OCI-M2 (cell line): ENCODE data around the gene CFAP74.
"Not testable (repeated sequence)": the region's sequence is repeated elsewhere in the genome, so short reads cannot be mapped to it uniquely, and the experiment has no call there.

ENCODE experiments used
- DNase-seq: peaks from one replicate; lab custom pipeline; 2025; ENCODE audit not compliant: unreplicated experiment; lab: John Stamatoyannopoulos, UW

CFAP74 gene

DNA sequence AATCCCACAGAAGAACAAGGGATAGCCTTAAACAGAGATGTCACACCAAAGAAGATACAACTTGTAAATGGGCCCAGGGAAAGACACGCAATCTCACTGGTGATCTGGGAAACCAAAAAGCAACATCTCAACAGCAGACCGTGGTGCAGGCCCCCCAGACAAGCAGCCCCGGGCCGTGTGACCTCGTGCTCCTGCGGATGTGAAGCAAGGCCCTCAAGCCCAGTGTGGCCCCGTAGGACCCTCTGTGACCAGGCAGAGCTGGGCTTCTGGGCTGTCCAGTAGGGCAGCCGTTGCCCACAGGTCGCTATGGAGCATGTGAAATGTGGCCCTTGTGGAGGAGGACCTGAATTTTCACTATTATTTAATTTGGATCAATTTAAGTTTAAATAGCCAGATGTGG is 49.6 kb downstream of the CFAP74 start:
- no peak for DNase-seq

DNA sequence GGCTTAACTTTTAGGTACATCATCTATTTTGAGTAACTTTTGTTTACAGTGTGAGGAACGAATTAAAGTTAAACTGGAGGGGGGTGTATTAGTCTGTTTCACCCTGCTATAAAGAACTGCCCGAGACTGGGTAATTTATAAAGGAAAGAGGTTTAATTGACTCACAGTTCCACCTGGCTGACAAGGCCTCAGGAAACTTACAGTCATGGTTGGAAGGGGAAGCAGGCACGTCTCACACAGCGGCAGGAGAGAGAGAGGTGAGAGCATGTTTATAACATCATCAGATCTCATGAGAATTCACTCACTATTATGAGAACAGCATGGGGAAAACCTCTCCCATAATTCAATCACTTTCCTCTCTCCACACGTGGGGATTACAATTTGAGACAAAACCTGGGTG is 52.6 kb downstream of the CFAP74 start:
- no peak for DNase-seq

DNA sequence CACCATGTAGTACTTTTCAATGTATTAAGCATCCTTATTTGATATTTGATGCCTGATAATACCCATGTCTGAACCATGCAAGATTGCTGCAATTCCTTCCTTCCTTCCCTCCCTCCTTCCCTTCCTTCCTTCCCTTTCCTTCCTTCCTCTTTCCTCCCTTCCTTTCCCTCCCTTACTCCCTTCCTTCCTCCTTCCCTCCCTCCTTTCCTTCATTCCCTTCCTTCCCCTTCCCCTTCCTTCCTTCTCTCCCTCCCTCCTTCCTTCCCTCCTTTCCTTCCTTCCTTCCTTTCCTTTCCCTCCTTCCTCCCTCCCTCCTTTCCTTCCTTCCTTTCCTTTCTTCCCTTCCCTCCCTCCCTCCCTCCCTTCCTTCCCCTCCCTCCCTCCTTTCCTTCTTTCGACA is 54.8 kb downstream of the CFAP74 start:
- DNase-seq, result no peak

DNA sequence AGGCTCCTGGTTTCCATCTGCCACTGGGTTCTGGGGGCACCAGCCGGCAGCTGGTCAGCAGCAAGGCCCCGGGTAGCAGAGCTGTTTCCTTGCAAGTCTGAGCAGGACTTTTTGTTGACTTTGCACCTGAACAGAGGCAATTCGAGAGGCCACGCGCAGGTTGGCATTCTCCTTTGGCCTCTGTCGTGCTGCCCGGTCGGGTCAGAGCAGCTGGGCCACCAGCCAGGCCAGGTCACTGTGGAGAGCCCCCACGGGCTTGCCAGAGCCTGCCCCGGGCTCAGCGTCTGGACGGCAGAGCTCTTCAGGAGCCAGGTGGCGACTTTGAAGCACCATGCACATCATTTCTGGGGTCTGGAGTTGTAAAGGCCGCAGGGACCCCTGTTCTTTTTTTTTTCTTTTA is 56.1 kb downstream of the CFAP74 start:
- no peak for DNase-seq

DNA sequence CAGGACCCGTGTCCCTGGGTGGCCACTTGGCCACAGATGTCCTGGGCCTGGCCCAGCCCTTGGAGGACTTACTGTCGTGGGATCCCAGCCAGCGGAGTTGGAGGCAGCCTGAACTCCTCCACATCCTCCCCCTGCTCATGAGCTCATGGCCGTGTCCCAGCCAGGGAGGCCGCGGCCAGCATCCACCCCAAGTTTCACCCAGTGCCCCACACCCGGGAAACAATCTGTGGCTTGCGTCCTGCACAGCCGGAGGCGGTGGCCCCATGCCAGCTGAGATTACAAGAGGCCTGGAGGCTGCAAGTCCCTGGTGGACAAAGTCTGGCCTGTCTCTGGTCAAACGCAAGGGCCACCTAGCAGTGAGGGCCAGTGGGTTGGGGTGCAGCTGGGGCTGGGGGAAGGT is 57.0 kb downstream of the CFAP74 start:
- no peak for DNase-seq

DNA sequence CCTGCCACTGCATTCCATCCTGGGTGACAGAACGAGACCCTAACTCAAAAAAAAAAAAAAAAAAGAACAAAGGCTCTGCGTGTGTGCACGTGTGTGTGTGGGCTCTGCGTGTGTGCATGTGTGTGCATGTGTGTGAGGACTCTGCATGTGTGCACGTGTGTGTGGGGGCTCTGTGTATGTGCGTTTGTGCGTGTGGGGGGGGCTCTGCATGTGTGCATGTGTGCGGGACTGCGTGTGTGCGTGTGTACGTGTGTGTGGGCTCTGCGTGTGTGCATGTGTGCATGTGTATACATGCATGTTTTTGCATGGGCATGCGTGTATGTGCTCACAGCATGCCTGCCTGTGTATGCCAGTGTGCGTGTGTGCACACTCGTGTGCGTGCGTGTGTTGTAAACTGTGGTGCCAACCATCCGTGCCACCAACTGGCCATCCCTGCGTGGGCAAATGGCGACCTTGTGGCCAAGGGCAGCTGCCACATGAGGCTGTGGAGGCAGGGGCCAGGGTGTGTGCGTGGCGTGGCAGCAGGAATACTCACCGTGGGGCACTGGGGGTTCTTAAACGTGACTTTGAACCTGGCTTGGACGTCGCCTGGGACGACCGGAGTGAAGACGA is 57.7 kb downstream of the CFAP74 start:
- no peak for DNase-seq

DNA sequence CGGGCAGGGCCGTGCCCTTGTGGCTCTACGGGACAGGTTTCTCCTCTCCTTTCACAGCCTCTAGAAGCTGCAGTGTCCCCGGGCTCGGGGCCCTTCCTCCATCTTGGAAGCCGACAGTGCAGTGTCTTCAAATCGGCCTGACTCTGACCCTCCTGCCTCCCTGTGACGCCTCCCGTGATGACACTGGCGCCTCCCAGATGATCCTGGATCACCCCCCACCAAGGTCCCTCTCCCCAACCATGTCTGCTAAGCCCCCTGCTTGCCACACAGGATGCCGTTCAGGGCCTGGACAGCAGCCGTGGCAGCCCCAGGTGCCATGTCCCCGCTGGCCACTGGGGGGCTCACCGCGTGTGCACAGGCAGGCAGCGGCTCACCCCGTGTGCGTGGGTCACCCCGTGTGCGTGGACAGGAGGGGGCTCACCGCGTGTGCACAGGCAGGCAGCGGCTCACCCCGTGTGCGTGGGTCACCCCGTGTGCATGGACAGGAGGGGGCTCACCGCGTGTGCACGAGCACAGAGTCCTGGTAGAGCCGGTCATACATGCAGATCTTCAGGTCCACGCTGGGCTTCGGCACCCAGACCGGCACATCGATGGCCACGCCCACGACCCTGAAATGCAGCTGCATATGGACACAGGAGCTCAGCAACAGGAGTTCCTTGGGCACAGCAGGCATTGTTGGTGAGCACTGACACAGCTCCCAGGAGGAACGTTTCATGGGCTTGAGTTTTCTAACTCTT is 59.6 kb downstream of the CFAP74 start:
- DNase-seq, result no peak

DNA sequence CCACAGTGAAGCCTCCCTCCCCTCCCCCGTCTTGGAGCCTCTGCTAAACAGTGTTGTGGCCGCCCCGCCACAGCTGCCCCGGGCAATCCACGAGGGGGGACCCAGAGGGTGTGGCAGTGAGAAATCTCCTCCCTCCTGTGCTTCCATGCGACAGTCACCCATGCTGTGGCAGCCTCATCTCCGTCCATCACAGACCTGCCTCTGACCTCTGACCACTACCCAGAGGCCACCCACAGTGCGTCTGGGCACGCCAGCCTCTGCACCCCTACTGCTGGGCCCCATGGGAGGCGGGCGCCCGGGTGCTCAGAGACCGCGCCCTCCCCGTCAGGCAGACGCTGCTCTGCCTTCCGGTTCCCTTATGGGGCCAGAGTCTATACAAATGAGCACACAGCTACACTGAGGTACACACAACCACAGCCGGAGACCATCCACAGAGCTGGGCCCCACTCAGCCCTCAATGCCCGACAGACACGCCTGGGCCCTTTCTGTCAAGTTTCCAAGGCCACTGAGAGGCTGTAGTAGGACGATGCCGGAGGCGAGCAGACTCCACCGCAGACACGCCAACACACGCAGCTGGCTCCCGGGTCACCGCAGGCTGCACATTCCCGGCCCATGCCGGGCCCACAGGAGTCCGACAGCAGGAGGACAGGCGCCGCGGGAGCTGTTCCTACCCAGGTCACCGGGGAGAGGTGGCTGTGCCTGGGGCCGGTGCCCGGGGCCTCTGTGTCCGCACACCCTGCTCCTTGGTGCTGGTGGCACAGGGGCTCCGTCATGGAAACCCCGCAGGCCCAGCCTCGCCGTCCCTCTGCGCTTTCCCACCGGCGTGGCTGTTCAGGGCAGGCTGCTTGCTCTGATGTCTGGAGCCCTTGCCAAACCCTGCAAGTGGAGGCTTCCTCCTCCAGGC is 60.6 kb downstream of the CFAP74 start:
- no peak for DNase-seq

DNA sequence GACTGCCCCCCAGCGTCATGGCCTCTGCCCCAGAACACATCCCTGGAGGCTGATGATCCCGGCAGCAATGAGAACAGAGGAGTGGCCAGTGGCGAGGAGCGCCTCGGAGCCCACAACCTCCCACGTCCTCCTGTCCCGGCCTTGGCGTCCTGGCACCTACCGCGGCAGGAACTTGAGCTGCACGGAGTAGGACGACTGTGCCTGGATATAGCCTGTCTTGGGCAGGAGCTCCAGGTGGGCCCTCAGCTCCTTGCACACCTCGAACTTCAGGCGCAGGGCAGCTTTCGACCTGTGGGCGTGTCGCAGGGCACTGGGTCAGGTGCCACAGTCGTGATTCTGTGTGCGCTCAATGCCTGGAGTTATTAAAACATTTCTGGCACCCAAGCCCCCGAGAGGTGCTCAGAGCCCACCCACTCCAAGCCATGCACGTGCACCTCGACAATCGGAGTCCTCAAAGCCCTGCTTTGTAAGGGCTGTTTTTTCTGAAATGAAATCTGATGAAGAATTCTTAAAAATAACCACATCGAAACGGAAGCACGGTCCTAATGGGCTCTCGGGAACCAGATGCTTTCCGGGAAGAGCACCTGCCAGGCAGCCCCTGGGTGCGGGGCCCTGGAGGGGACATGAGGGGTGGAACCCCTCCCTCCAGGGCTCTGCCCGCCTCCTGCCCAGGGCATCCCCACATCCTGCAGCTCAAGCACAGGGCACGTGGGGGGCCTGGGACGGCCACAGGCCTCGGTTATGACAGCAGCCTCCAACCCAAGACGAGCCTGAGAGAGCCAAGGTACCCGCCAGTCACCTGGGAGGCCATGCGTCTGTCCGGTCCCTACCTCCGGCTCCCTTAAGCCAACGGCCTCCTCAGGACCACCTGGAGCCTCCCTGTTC is 61.5 kb downstream of the CFAP74 start:
- DNase-seq, result no peak

DNA sequence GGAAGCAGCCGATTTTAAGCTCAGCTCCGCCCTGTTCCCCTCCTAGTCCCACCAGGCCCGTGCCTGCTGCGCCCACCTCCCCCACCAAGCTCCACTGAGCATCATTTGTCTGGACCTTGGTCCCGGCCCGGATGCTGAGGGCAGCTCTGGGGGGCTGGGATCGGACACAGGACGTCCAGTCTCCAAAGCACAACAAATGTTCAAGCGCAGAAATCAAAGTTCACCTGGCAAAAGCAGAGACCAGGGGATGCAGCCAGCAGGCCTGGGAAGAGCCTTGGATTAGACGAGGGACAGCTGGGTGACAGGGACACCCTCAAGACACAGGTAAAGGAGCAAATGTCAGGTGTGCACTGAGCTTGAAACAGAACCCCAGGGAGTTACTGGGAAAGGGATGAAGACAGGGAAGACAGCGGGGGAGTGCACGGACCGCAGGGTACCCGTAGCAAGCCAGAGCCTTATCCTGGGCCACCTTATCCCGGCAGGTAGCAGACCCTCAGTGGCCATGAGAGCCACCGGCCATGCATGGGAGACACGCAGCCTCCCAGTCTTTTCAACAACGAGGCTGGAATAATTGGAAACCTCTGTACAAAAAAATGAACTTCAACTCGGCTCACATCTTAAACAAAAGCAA is 62.3 kb downstream of the CFAP74 start:
- DNase-seq, result no peak

DNA sequence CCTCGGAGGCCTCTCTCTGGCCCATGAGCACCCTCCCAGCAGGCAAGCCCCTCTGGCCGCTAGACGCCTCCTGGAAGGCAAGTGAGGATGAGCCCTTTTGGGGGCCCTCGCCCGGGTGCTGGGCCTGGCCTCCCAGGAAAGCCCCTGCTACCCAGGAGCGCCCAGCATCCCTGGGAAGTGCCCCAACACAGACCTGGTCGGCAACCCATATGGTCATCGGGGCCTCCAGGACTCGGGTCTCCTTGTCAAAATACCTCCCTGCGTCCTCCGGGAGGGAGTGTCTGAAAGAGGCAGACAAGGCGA is 63.5 kb downstream of the CFAP74 start:
- DNase-seq, result no peak

DNA sequence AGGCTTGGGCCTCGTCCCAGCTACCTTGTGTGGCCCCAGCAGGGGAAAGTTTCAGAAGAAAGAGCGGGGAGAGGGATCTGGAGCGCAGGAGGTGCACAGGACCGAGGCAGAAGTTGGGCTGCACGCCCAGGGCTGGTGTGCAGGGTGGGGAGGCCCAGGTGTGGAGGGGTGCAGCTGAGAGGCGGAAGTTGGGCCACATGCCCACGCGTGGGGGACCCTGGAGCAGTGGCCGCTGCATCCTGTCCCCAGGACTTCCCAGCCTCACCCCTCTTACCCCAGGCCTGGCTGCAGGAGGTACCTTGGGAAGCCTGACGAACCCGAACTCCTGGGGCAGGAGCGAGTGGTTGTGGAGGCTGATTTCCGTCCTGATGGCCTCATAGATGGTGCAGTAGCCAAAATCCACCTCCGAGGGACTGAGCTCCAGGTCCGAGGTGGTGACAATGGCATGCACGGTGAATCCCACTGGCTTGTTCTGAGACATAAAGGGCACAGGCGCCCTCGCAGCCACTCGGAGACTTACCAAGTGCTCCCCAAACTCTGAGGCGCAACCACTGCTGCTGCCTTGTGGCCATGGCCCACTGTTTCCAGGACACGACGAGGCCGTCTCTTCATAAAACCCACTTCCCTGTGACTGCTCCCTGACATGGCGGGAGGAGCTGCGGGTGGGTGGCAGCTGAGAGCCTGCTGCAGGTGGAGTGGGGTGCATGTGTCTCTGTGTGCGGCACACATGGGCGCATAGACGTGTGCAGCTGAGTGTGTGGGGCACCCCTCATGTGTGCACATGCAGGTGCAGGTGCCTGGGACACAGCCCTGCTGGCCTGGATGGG is 64.1 kb downstream of the CFAP74 start:
- no peak for DNase-seq

DNA sequence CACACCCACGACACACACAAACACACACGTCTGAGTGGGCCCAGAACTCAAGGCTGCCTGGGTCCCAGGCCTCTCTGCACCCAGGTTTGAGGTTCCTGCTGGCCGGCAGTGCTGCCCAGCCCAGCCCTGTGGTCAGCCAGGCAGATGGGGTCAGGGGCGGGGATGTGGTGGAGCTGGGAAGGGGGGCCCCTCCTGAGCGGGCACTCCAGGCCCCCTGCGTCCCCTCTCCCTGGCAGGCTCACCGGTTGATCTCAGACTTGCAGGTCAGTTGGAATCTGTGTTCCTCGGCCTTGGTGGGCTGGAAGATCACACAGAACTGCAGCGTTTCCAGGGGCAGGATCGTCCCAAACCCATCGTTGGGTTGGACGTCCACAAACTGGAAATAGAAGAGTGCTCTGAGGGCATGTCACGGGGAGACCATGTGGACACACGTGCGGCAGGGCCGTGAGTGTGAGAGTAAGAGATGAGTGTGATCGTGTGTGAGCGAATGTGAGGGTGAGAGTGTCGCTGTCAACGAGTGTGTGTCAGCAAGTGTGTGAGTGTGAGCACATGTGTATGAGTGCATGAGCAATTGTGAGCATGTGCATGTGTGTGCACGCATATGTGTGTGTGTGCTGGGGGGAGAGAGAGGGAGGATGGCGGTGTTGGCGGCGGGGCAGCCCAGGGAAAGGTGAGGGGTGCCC is 64.8 kb downstream of the CFAP74 start:
- DNase-seq, result no peak

DNA sequence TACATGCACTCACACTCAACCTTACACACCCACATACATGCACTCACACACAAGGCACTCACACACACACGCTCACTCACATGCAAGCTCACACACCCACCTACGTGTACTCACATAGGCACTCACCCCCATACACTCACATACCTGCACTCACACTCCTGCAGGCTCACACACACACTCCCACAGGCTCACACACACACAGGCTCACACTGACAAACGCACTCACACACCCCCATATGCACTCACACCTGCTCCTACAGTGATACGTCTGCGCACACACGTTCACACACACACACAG is 65.4 kb downstream of the CFAP74 start:
- DNase-seq, result no peak

DNA sequence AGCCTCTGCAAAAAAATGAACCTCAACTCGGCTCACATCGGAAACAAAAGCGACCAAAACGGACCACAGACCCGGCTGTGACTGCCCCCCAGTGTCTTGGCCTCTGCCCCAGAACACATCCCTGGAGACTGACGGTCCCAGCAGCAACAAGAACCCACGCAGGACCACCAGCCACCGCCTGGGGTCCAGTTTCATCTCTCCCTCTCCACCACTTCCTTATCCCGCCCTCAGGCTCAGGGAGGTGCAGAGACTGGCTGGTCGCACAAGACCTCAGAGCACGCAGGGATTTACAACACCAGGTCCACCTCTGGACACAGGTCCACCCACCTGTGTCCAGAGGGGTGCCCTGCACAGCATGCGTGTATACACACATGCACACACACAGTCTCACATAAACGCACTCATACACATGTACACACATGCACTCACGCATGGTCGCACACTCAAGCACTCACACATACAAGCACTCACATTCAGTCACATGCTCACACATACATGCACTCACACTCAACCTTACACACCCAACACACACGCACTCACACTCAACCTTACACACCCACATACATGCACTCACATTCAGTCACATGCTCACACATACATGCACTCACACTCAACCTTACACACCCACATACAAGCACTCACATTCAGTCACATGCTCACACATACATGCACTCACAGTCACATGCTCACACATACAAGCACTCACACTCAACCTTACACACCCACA is 65.9 kb downstream of the CFAP74 start:
- DNase-seq, result no peak

DNA sequence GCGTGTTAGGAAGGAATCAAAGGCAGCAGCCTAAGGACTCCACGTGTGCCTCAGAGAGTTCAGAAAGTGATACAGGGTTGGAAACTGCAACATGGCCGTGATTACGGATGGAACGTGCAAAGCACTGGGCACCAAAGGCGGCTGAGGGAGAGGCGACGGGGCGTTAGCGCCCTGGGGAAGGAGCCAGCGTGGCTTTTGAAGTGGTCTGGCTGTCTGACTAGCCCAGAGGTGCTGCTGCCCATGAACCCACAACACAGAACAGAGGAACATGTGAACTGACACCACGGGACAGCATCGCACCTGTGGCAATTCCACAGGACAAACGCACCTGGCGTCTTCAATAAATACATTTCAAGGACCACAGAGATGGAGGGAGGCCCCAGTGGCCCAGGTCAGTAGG is 66.5 kb downstream of the CFAP74 start:
- no peak for DNase-seq

DNA sequence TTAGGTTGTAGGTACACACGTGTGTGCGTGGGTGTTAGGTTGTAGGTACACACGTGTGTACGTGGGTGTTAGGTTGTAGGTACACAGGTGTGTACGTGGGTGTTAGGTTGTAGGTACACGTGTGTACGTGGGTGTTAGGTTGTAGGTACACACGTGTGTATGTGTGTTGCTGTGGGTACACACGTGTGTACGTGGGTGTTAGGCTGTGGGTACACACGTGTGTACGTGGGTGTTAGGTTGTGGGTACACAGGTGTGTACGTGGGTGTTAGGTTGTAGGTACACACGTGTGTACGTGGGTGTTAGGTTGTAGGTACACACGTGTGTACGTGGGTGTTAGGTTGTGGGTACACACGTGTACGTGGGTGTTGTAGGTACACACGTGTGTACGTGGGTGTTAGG is 68.7 kb downstream of the CFAP74 start:
- DNase-seq, result not testable (repeated sequence)

DNA sequence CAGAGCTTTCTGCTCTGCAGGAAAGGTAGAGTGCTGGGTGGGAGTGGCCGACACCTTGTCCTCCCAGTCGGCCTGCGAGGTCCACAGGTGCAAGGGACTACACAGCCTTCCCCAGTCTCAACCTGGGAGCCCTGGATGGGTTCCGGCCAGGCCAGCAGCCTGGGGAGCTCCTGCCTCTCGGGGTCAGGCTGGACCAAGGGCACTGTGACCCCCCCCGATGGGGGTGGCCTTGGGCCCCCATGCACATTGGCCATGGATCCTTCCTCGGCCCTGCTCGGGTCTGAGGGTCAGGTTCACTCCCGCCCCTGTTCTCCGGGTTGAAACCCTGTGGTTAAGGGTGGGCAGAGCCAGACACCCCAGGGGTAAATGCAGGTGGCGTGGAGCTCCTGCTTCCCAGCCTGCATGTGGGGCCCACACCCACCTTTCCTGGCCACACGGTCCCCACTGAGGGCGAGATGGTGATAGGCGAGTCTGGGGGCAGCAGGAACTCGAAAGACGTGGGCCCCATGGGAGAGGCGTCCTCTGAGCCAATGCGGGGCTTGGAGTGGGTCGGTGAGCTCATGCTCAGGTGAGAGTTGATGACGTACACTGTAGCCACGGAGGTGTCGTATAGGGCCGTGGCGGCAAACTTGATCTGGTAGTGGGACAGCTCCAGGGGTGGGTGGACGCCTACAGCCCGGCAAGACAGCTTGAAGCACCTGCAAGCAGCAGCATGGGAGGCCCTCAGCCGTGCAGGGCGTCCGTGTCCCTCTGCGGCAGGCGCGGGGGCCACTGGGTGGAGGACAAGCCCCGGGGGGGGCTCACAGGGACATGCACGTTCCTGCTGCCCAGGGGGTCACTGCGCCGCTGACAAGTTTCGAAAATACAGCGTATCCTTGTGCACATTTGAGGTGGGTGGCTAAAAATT is 73.7 kb downstream of the CFAP74 start:
- no peak for DNase-seq
